HepG2 (cell line): Measurements from ENCODE around the gene PRRT1B. TPM values are rescaled to one million over a fixed set of nuclear protein-coding genes. Genes with fewer than 3 reads are reported as not detected.

Source experiments
- FIP1L1 ChIP-seq: fragments of 200-400 bp; formaldehyde crosslinking; IDR thresholded peaks from 2 replicates; pipeline ENCODE4 v1.6.1; 2018; ENCODE audit warnings: low read depth, mild to moderate bottlenecking, low read length, moderate library complexity, borderline replicate concordance; ENCODE audit not compliant: insufficient read depth
- JUN ChIP-seq: sonication (generic); formaldehyde crosslinking; IDR thresholded peaks from 2 replicates; pipeline ENCODE4 v1.4.0; 2020; ENCODE audit warnings: mild to moderate bottlenecking, missing genetic modification reagents
- LBX2 ChIP-seq: sonication (generic); formaldehyde crosslinking; IDR thresholded peaks from 2 replicates; pipeline ENCODE4 v1.5.0; 2020; ENCODE audit warnings: missing genetic modification reagents, mild to moderate bottlenecking, borderline replicate concordance
- NFIC ChIP-seq: IDR thresholded peaks from 2 replicates; pipeline ENCODE4 v1.6.1; 2012; ENCODE audit warnings: mild to moderate bottlenecking, low read length, inconsistent platforms
- TBX2 ChIP-seq: sonication (generic); formaldehyde crosslinking; IDR thresholded peaks from 2 replicates; pipeline ENCODE4 v1.5.0; 2020; ENCODE audit warnings: missing genetic modification reagents, mild to moderate bottlenecking, borderline replicate concordance
- TFDP2 ChIP-seq: sonication (generic); formaldehyde crosslinking; IDR thresholded peaks from 2 replicates; pipeline ENCODE4 v1.4.0; 2020; ENCODE audit warnings: missing genetic modification reagents
- TSC22D2 ChIP-seq: sonication (generic); formaldehyde crosslinking; IDR thresholded peaks from 2 replicates; pipeline ENCODE4 v1.5.1; 2020; ENCODE audit warnings: missing genetic modification reagents, mild to moderate bottlenecking, borderline replicate concordance
- ZBED4 ChIP-seq: sonication (generic); formaldehyde crosslinking; IDR thresholded peaks from 2 replicates; pipeline ENCODE4 v1.4.0; 2020; ENCODE audit warnings: missing genetic modification reagents, borderline replicate concordance
- ZBTB21 ChIP-seq: sonication (generic); formaldehyde crosslinking; IDR thresholded peaks from 2 replicates; pipeline ENCODE4 v1.4.0; 2020; ENCODE audit warnings: missing genetic modification reagents
- ZFP37 ChIP-seq: sonication (generic); formaldehyde crosslinking; IDR thresholded peaks from 2 replicates; pipeline ENCODE4 v1.4.0; 2020; ENCODE audit warnings: missing genetic modification reagents, borderline replicate concordance
- ZMAT5 ChIP-seq: sonication (generic); formaldehyde crosslinking; IDR thresholded peaks from 2 replicates; pipeline ENCODE4 v1.5.0; 2020; ENCODE audit warnings: mild to moderate bottlenecking, low read depth, missing genetic modification reagents, borderline replicate concordance
- ZMYM4 ChIP-seq: sonication (generic); formaldehyde crosslinking; IDR thresholded peaks from 2 replicates; pipeline ENCODE4 v1.8.1; 2023; ENCODE audit warnings: mild to moderate bottlenecking, missing genetic modification reagents
- ZNF280D ChIP-seq: sonication (generic); formaldehyde crosslinking; IDR thresholded peaks from 2 replicates; pipeline ENCODE4 v1.5.1; 2020; ENCODE audit warnings: mild to moderate bottlenecking, missing genetic modification reagents
- ZNF574 ChIP-seq: sonication (generic); formaldehyde crosslinking; IDR thresholded peaks from 2 replicates; pipeline ENCODE4 v1.4.0; 2020; ENCODE audit warnings: missing genetic modification reagents
- ZNF644 ChIP-seq: IDR thresholded peaks from 2 replicates; pipeline ENCODE4 v1.6.1; 2016; ENCODE audit warnings: low read depth
- polyA plus RNA-seq, 8 experiments: library from polyadenylated mRNA; depleted of rRNA in 3 of 8; stranded (reverse) in 7 of 8; unstranded in 1 of 8; fragments of >200 nt; fragmentation: Illumina TruSeq in 4 of 8; extraction: Trizol in 4 of 8; gene quantifications; 2 replicates each; pipeline versions ENCODE4 v1.2.1 to v1.2.3, GENCODE V29; 2011 to 2016; ENCODE audit warnings: low read depth in 4 of 8, missing spikeins in 1 of 8, mixed read lengths in 1 of 8; ENCODE audit not compliant: insufficient read depth in 1 of 8
- total RNA-seq, 5 experiments: library from RNA; depleted of rRNA; stranded (reverse); fragments of >200 nt; fragmentation: Illumina TruSeq; extraction: Trizol; gene quantifications; 2 replicates each; pipeline ENCODE4 v1.2.3, GENCODE V29; 2016; ENCODE audit warnings: low read depth in 1 of 5

The PRRT1B gene
- total and polyA plus RNA-seq, 2 of the 13 experiments (the other 11 are each of a cell fraction or from before 2014, with no cell fraction given): not detected

GRCh38 chr9:131605770-131606590 is 60.7 kb downstream of the PRRT1B start (continued):
- TF ChIP-seq TFDP2 (0 out of 2 replicates have a peak, but pooled peaks have one; percentile 68), NFIC (peak; percentile 65), ZFP37 (CRISPR knock-in tag) (peak; percentile 81; the same call in 1 of the 2 replicates), TSC22D2 (CRISPR knock-in tag) (no peak), ZNF574 (CRISPR knock-in tag) (peak; percentile 79), FIP1L1 (no peak), ZBED4 (CRISPR knock-in tag) (peak; percentile 92), ZBTB21 (CRISPR knock-in tag) (peak; percentile 98), ZNF644 (CRISPR knock-in tag) (peak; percentile 100), TBX2 (CRISPR knock-in tag) (peak; percentile 87), JUN (CRISPR knock-in tag) (peak; percentile 97), ZNF280D (CRISPR knock-in tag) (no peak), LBX2 (no peak), ZMAT5 (CRISPR knock-in tag) (no peak), ZMYM4 (CRISPR knock-in tag) (peak; percentile 32; the same call in 1 of the 2 replicates)
